HG03139 (cell line): ENCODE results near the gene CCDC154.
"Not testable (repeated sequence)": the region's sequence is repeated elsewhere in the genome, so short reads cannot be mapped to it uniquely, and the experiment has no call there.

Experiments
- ATAC-seq: cut with Tn5 transposase; IDR thresholded peaks from one replicate; pipeline ENCODE4 v1.9.1; 2021; ENCODE audit not compliant: unreplicated experiment

The CCDC154 gene

GRCh38 chr16:1443980-1444729 is at the start of gene CCDC154:
CCDC154 (minus strand) TSS chr16:1444556; CDS start chr16:1444322, 234 bp downstream.
- ATAC-seq: no peak

GRCh38 chr16:1493746-1494094 is 49.4 kb upstream of the CCDC154 start:
- no peak for ATAC-seq

- ATAC-seq: peak; percentile 58
Measured at GRCh38 chr16:1492923-1493745, 48.8 kb upstream of the CCDC154 start, which contains the start of gene TELO2. TELO2 (plus strand) TSS chr16:1493360; CDS start chr16:1494282, 922 bp downstream.

- no peak for ATAC-seq
Measured at GRCh38 chr16:1492082-1492922, 47.9 kb upstream of the CCDC154 start.

- no peak for ATAC-seq
Measured at GRCh38 chr16:1491327-1491726, 47.0 kb upstream of the CCDC154 start.

GRCh38 chr16:1489077-1489476 is 44.7 kb upstream of the CCDC154 start:
- no peak for ATAC-seq

- ATAC-seq: no peak
Measured at GRCh38 chr16:1488619-1489018, 44.3 kb upstream of the CCDC154 start, which contains the start of gene PTX4. PTX4 (minus strand) TSS chr16:1488944; CDS start chr16:1488909, 35 bp downstream.

- ATAC-seq: no peak
Measured at GRCh38 chr16:1488054-1488601, 43.8 kb upstream of the CCDC154 start.

GRCh38 chr16:1487395-1488053 is 43.2 kb upstream of the CCDC154 start:
- no peak for ATAC-seq

- no peak for ATAC-seq
Measured at GRCh38 chr16:1486551-1487390, 42.4 kb upstream of the CCDC154 start.

GRCh38 chr16:1485847-1486496 is 41.6 kb upstream of the CCDC154 start:
- no peak for ATAC-seq

GRCh38 chr16:1481906-1482835 is 37.8 kb upstream of the CCDC154 start:
- no peak for ATAC-seq

GRCh38 chr16:1478937-1479336 is 34.6 kb upstream of the CCDC154 start:
- not testable (repeated sequence) for ATAC-seq

- no peak for ATAC-seq
Measured at GRCh38 chr16:1477033-1477432, 32.7 kb upstream of the CCDC154 start.

- no peak for ATAC-seq
Measured at GRCh38 chr16:1475552-1476114, 31.3 kb upstream of the CCDC154 start.

- ATAC-seq: peak; percentile 65
Measured at GRCh38 chr16:1474796-1475551, 30.6 kb upstream of the CCDC154 start, which contains the start of gene CLCN7. CLCN7 (minus strand) TSS chr16:1475028; CDS start chr16:1474974, 54 bp downstream.
